Gastroesophageal sphincter (tissue), 4 donors: ENCODE data around the gene CAPNS1. TPM values are rescaled to one million over a fixed set of nuclear protein-coding genes. Genes with fewer than 3 reads are reported as not detected.
"Not testable (repeated sequence)": the region's sequence is repeated elsewhere in the genome, so short reads cannot be mapped to it uniquely, and the experiment has no call there.

Experiments used
- ATAC-seq: fragments of 150-250 bp; one replicate; pipeline ENCODE4 v1.9.1; 2016; ENCODE audit warnings: mild to moderate bottlenecking, moderate library complexity
- H3K27ac ChIP-seq, 4 donors: fragments of 200-600 bp; sonication (generic) in 3 of 4; 1 replicate in 3 of 4; 2 replicates in 1 of 4; pipeline ENCODE4 v1.5.1; 2016 to 2019
- H3K27me3 ChIP-seq: fragments of 200-600 bp; sonication (generic); one replicate; pipeline ENCODE4 v1.5.1; 2019
- H3K36me3 ChIP-seq, 2 donors: fragments of 200-600 bp; sonication (generic); one replicate each; pipeline ENCODE4 v1.5.1; 2019; ENCODE audit warnings: control low read depth in 1 of 2
- H3K4me1 ChIP-seq, 3 donors: fragments of 200-600 bp; sonication (generic); 1 replicate in 2 of 3; 2 replicates in 1 of 3; pipeline ENCODE4 v1.5.1; 2016 to 2019; ENCODE audit warnings: control low read depth in 2 of 3
- H3K4me3 ChIP-seq, 2 donors: fragments of 200-600 bp; sonication (generic); one replicate each; pipeline ENCODE4 v1.5.1; 2019; ENCODE audit warnings: mild to moderate bottlenecking in 1 of 2, moderate library complexity in 1 of 2
- H3K9me3 ChIP-seq, 3 donors: fragments of 200-600 bp; sonication (generic); one replicate each; pipeline ENCODE4 v1.5.1; 2017 to 2019; ENCODE audit warnings: control low read depth in 2 of 3
- CTCF ChIP-seq, 4 experiments: fragments of 200-600 bp in 2 of 4; fragments of 450-650 bp in 2 of 4; sonication (generic) in 1 of 4; IDR thresholded peaks; one replicate each; pipeline ENCODE4 v1.5.1; 2017 to 2019; ENCODE audit warnings: antibody characterized with exemption in 4 of 4, mild to moderate bottlenecking in 2 of 4, moderate library complexity in 2 of 4
- EP300 ChIP-seq: sonication (generic); formaldehyde crosslinking; IDR thresholded peaks from one replicate; pipeline ENCODE4 v1.6.1; 2017; ENCODE audit warnings: antibody characterized with exemption, mild to moderate bottlenecking
- POLR2A ChIP-seq, 2 donors: fragments of 450-650 bp; IDR thresholded peaks; one replicate each; pipeline ENCODE4 v1.6.1; 2017; ENCODE audit warnings: antibody characterized with exemption in 2 of 2, mild to moderate bottlenecking in 2 of 2, moderate library complexity in 1 of 2
- POLR2AphosphoS5 ChIP-seq: sonication (generic); formaldehyde crosslinking; IDR thresholded peaks from one replicate; pipeline ENCODE4 v1.6.1; 2017; ENCODE audit warnings: antibody characterized with exemption
- WGBS, 2 donors: methylation state at CpG; one replicate each; pipeline ENCODE4 v1.1.5; 2018; ENCODE audit warnings: low coverage in 1 of 2; 5-methylcytosine and 5-hydroxymethylcytosine counted together
- total RNA-seq, 4 donors: library from RNA; depleted of rRNA; stranded (reverse); fragments of >200 nt; gene quantifications; one replicate each; pipeline ENCODE4 v1.1.0, GENCODE V29; 2016

Gene CAPNS1
- total RNA-seq, 4 donors from 2014 or later: 151 to 237 (median 210) TPM

DNA sequence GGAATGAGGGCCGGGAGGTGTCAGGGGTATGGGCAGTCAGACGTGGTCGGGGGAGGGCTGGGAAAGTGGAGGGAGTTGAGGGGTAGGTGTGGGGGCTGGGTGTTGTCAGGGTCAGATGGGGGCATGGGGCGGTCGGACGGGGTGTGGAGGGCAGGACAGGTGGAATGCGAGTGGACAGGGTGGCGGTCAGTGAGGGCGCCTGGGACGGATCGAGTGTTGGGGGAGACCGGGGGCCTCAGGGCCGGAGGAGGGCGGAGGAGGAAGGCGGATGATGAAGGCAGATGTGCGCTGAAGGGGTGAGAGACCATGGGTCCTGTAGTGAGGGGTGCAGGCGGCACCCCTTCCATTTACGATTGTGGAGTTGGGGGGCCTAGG is 18.9 kb upstream of the CAPNS1 start:
- peaks cover 0 to 36% (median 9%) of the 10 kb centered on the region in 3 donors for H3K4me1 ChIP-seq
- TF ChIP-seq EP300 (no peak), CTCF (IDR thresholded peaks at IDR 0.05) (no peak), POLR2A (IDR thresholded peaks at IDR 0.05) (no peak), POLR2AphosphoS5 (no peak)
- H3K36me3 ChIP-seq: peaks cover 0 to 95% of the 10 kb centered on the region in 2 donors
- no peak overlapping the region for H3K4me3 ChIP-seq
- no peak for ATAC-seq
- H3K27ac ChIP-seq: no peak overlapping the region
- WGBS, 2 donors: 88 to 92% methylated on average over 12 to 17 of the region's 18 CpGs
- H3K27me3 ChIP-seq: no peaks in the 10 kb centered on the region
- no peaks in the 10 kb centered on the region for H3K9me3 ChIP-seq

GRCh38 chr19:36121486-36122124 is 18.3 kb upstream of the CAPNS1 start:
- TF ChIP-seq EP300: no peak
- no peak for TF ChIP-seq POLR2AphosphoS5
- TF ChIP-seq POLR2A (IDR thresholded peaks at IDR 0.05): no peak
- TF ChIP-seq CTCF (IDR thresholded peaks at IDR 0.05): no peak
- Histone ChIP-seq H3K27me3 (no peaks in the 10 kb centered on the region), H3K4me1 (peaks cover 0 to 30% (median 3%) of the 10 kb centered on the region in 3 donors), H3K4me3 (no peak overlapping the region), H3K27ac (no peak overlapping the region), H3K9me3 (no peaks in the 10 kb centered on the region), H3K36me3 (peaks cover 0 to 95% of the 10 kb centered on the region in 2 donors)
- 90% methylated on average over 7 of the region's 49 CpGs; no CpG with 5 or more reads in 1 of the 2 donors for WGBS, 2 donors
- no peak for ATAC-seq

DNA sequence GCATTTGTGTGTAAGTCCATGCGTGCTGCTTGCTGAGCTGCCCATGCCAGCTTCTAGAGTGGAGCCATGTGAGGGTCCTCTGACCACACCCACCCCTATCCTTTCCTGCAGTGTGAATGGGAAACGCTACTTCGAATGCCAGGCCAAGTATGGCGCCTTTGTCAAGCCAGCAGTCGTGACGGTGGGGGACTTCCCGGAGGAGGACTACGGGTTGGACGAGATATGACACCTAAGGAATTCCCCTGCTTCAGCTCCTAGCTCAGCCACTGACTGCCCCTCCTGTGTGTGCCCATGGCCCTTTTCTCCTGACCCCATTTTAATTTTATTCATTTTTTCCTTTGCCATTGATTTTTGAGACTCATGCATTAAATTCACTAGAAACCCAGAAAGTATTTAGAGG is 14.3 kb upstream of the CAPNS1 start:
- Histone ChIP-seq H3K36me3 (peaks cover 0 to 57% of the 10 kb centered on the region in 2 donors), H3K4me1 (peaks cover 0 to 21% (median 9%) of the 10 kb centered on the region in 3 donors), H3K27ac (no peak overlapping the region), H3K27me3 (no peaks in the 10 kb centered on the region), H3K4me3 (no peak overlapping the region), H3K9me3 (no peaks in the 10 kb centered on the region)
- no peak for ATAC-seq
- 76 to 100% methylated on average over 1 to 8 of the region's 9 CpGs for WGBS, 2 donors
- TF ChIP-seq POLR2AphosphoS5 (no peak), CTCF (IDR thresholded peaks at IDR 0.05) (no peak), POLR2A (IDR thresholded peaks at IDR 0.05) (no peak), EP300 (no peak)

- peaks cover 0 to 21% (median 9%) of the 10 kb centered on the region in 3 donors for H3K4me1 ChIP-seq
- WGBS, 2 donors: 0 to 1% methylated on average over 6 to 8 of the region's 10 CpGs
- TF ChIP-seq CTCF (IDR thresholded peaks at IDR 0.05) (no peak), EP300 (no peak), POLR2AphosphoS5 (no peak), POLR2A (IDR thresholded peaks at IDR 0.05) (no peak)
These were observed 11.5 kb upstream of the CAPNS1 start for GRCh38 chr19:36128392-36128736.

GRCh38 chr19:36131221-36131620 is 8.6 kb upstream of the CAPNS1 start:
- not testable (repeated sequence) for H3K4me3 ChIP-seq, H3K36me3 ChIP-seq, H3K27me3 ChIP-seq, ATAC-seq, H3K9me3 ChIP-seq, H3K27ac ChIP-seq
- WGBS, 2 donors: 67 to 74% methylated on average over 5 to 6 of the region's 6 CpGs
- H3K4me1 ChIP-seq: peaks cover 0 to 26% (median 12%) of the 10 kb centered on the region in 3 donors

More at GRCh38 chr19:36128392-36128736, 11.5 kb upstream of the CAPNS1 start:
- peak overlapping the region; percentile 59 to 88 (median 86) for H3K27ac ChIP-seq
- H3K27me3 ChIP-seq: no peaks in the 10 kb centered on the region
- no peaks in the 10 kb centered on the region for H3K9me3 ChIP-seq
- H3K4me3 ChIP-seq: peak overlapping the region; percentile 11 to 48
- H3K36me3 ChIP-seq: peaks cover 0 to 29% of the 10 kb centered on the region in 2 donors
- peak; percentile 1 for ATAC-seq

- not testable (repeated sequence) for H3K4me3 ChIP-seq, ATAC-seq, H3K36me3 ChIP-seq, H3K9me3 ChIP-seq, H3K27me3 ChIP-seq, H3K27ac ChIP-seq
- peaks cover 0 to 30% (median 15%) of the 10 kb centered on the region in 3 donors for H3K4me1 ChIP-seq
- 83% methylated on average over 1 of the region's 4 CpGs; no CpG with 5 or more reads in 1 of the 2 donors for WGBS, 2 donors
These were observed 5.0 kb upstream of the CAPNS1 start for GRCh38 chr19:36134867-36135266.
